Spleen (tissue), 13 donors: Measurements from ENCODE around the gene BATF. TPM values are rescaled to one million over a fixed set of nuclear protein-coding genes. Genes with fewer than 3 reads are reported as not detected.
"Not testable (repeated sequence)": the region's sequence is repeated elsewhere in the genome, so short reads cannot be mapped to it uniquely, and the experiment has no call there.

Experiments used
- DNase-seq: peaks from one replicate; pipeline ENCODE4 v3.0.0-alpha.2; 2020
- H3K27ac ChIP-seq, 8 donors: fragments of 200-600 bp; sonication (generic) in 7 of 8; 1 replicate in 4 of 8; 2 replicates in 4 of 8; pipeline versions ENCODE4 v1.5.0 to v1.8.0; 2016 to 2021; ENCODE audit warnings: inconsistent platforms in 4 of 8, mild to moderate bottlenecking in 4 of 8, moderate library complexity in 1 of 8
- H3K27me3 ChIP-seq, 7 donors: fragments of 200-600 bp; sonication (generic) in 6 of 7; replicated peaks in 1 of 7; 1 replicate in 4 of 7; 2 replicates in 3 of 7; pipeline versions ENCODE4 v1.5.0 to v1.8.0; 2016 to 2021; ENCODE audit warnings: inconsistent platforms in 3 of 7, mild to moderate bottlenecking in 1 of 7
- H3K36me3 ChIP-seq, 6 donors: fragments of 200-600 bp; sonication (generic) in 5 of 6; 1 replicate in 4 of 6; 2 replicates in 2 of 6; pipeline versions ENCODE4 v1.5.0 to v1.8.0; 2016 to 2021; ENCODE audit warnings: inconsistent platforms in 2 of 6
- H3K4me1 ChIP-seq, 6 donors: fragments of 200-600 bp; sonication (generic) in 5 of 6; 1 replicate in 3 of 6; 2 replicates in 3 of 6; pipeline versions ENCODE4 v1.5.0 to v1.8.0; 2016 to 2021; ENCODE audit warnings: inconsistent platforms in 3 of 6
- H3K4me3 ChIP-seq, 8 donors: fragments of 200-600 bp; sonication (generic) in 7 of 8; 1 replicate in 4 of 8; 2 replicates in 4 of 8; pipeline versions ENCODE4 v1.5.0 to v1.8.0; 2016 to 2021; ENCODE audit warnings: inconsistent platforms in 4 of 8, mild to moderate bottlenecking in 4 of 8, moderate library complexity in 2 of 8
- H3K9me3 ChIP-seq, 8 donors: fragments of 200-600 bp; sonication (generic) in 7 of 8; 1 replicate in 4 of 8; 2 replicates in 4 of 8; pipeline versions ENCODE4 v1.5.0 to v1.8.0; 2016 to 2021; ENCODE audit warnings: inconsistent platforms in 4 of 8
- POLR2A ChIP-seq, 3 donors: fragments of 450-650 bp; IDR thresholded peaks; one replicate each; pipeline ENCODE4 v1.5.1; 2017; ENCODE audit warnings: antibody characterized with exemption in 3 of 3, mild to moderate bottlenecking in 1 of 3
- POLR2AphosphoS5 ChIP-seq, 3 donors: sonication (generic); formaldehyde crosslinking; IDR thresholded peaks; one replicate each; pipeline ENCODE4 v1.5.1; 2017; ENCODE audit warnings: antibody characterized with exemption in 3 of 3
- WGBS, 5 donors: extraction: QIAGEN DNeasy Blood & Tissue Kit in 3 of 5; methylation state at CpG; one replicate each; pipeline versions ENCODE4 v1.1.5 to v1.1.7; 2013 to 2018; 5-methylcytosine and 5-hydroxymethylcytosine counted together
- intact Hi-C: fragments of 100-400 bp; cut with DNase I; formaldehyde crosslinking; loops from one replicate; pipeline ENCODE4 v1.15.0; 2023; ENCODE audit warnings: low total_unique reads
- long read RNA-seq, 2 donors: transcript quantifications; one replicate each; lab custom pipeline, GENCODE V29; 2026
- polyA plus RNA-seq, 3 donors: library from polyadenylated mRNA; stranded (reverse); fragments of 200-250 nt; gene quantifications; one replicate each; pipeline ENCODE4 v1.2.1, GENCODE V29; 2013
- total RNA-seq, 7 donors: library from RNA; depleted of rRNA in 3 of 7; stranded (reverse); fragments of >200 nt in 3 of 7; fragmentation: NEBNext Ultra II Directional in 4 of 7; extraction: Animal tissue kit (Norgen Biotek cat#: 25700) in 4 of 7; gene quantifications; one replicate each; pipeline versions ENCODE4 v1.1.0 to v1.2.1, GENCODE V29; 2016 to 2021
- TF ChIP-seq, protein P1 (sequence below), 11 experiments: fragments of 200-600 bp in 7 of 11; fragments of 450-650 bp in 4 of 11; sonication (generic) in 4 of 11; IDR thresholded peaks in 8 of 11; conservative IDR thresholded peaks in 3 of 11; 1 replicate in 7 of 11; 2 replicates in 4 of 11; pipeline versions ENCODE4 v1.4.0 to v1.8.0; 2016 to 2021; ENCODE audit warnings: antibody characterized with exemption in 11 of 11, inconsistent platforms in 4 of 11, mild to moderate bottlenecking in 1 of 11
- donor health status: healthy with polysubstance abuse.
- donor health status: DM: no; HTN: no; CAD: no; lungs with moderate emphysema.
- donor health status: DM: no; HTN: no; CAD: no.
- donor health status: Bipolar disorder and iron deficiency.
- donor health status: healthy.
- donor health status: DM: no; HTN: no; CAD: no.
- donor health status: DM: yes; HTN: yes; CAD: no.

The BATF gene
- total RNA-seq, result 10 to 100 TPM; 14.4 to 67.9 (median 28.0) TPM
- 10 to 100 TPM; 39.5 to 49.2 (median 44.2) TPM for polyA plus RNA-seq
- long read RNA-seq, donor 1, partial matches to known transcripts, result 0 of 3 reads
- long read RNA-seq, donor 1, other reads (novel, unspliced or antisense), result 0 of 3 reads
- long read RNA-seq, donor 2, partial matches to known transcripts, result 0 of 2 reads
- long read RNA-seq, donor 2, other reads (novel, unspliced or antisense), result 0 of 2 reads

DNA sequence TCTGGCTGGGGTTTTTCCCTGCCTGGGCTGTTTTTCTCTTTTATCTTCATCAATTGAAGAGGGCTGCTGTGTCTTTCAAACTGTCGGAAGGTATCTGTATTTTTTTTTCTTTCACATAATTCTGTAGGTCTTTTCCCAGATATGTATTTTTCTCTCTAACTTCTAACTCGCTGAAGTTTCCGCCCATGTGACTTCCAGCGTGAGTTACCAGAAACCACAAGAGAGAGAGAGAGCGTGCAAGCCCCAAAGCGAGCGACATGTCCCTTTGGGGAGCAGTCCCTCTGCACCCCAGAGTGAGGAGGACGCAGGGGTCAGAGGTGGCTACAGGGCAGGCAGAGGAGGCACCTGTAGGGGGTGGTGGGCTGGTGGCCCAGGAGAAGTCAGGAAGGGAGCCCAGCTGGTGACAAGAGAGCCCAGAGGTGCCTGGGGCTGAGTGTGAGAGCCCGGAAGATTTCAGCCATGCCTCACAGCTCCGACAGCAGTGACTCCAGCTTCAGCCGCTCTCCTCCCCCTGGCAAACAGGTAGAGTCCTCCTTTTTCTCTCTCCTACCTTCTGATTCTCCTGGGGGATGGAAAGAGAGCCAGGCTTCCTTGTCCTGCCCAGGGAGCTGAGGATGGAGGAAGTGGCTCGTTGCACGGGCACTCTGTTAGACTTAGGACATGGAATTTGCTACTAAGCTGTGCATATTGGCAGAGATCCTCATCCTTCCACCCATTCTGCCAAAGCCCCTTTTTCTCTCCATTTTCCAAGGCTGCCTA is at the start of gene BATF:
TSS of gene BATF (plus strand) at position 246 of the 759 bp plus-strand sequence. CDS start at position 460, 214 bp downstream.
- WGBS, 5 donors, result 14 to 33% (median 24%) methylated on average over 13 of the region's 13 CpGs
- DNase-seq, result peak; percentile 91
- Histone ChIP-seq H3K27me3 (no peaks in the 10 kb centered on the region), H3K4me3 (peak within 1 kb of the TSS; percentile 45 to 82 (median 56)), H3K4me1 (peaks cover 29 to 77% (median 60%) of the 10 kb centered on the region in 6 donors), H3K9me3 (no peaks in the 10 kb centered on the region), H3K27ac (peak within 1 kb of the TSS; percentile 71 to 93 (median 85)), H3K36me3 (peaks cover 0 to 24% (median 3%) of the 10 kb centered on the region in 6 donors)
- TF ChIP-seq POLR2AphosphoS5 (IDR thresholded peaks at IDR 0.05), result peak; percentile 82 to 87 (median 85)
- TF ChIP-seq, protein P1, sequence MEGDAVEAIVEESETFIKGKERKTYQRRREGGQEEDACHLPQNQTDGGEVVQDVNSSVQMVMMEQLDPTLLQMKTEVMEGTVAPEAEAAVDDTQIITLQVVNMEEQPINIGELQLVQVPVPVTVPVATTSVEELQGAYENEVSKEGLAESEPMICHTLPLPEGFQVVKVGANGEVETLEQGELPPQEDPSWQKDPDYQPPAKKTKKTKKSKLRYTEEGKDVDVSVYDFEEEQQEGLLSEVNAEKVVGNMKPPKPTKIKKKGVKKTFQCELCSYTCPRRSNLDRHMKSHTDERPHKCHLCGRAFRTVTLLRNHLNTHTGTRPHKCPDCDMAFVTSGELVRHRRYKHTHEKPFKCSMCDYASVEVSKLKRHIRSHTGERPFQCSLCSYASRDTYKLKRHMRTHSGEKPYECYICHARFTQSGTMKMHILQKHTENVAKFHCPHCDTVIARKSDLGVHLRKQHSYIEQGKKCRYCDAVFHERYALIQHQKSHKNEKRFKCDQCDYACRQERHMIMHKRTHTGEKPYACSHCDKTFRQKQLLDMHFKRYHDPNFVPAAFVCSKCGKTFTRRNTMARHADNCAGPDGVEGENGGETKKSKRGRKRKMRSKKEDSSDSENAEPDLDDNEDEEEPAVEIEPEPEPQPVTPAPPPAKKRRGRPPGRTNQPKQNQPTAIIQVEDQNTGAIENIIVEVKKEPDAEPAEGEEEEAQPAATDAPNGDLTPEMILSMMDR (IDR thresholded peaks at IDR 0.05 in 8 of 11, conservative IDR thresholded peaks at IDR 0.05 in 3 of 11), result no peak
- intact Hi-C loops, result no loop called here

DNA sequence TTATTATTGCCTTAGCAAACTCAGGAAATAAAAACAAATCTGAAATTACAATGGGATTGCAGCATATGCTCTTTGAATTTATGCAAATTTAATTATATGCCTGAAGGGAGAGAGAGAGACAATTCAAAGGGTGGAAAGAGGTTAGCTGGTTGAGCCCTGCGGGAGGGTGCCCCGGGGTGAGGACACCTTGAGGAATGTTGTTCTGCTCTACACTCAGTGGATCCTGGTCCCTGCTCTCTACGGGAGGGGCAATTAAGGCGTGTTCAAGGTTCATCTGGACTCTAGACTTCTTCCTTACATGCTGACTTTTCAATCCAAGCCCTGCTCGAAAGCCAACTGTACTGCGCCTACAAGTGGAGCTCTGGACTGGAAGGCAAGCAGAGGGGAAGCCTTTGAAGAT is 48.1 kb upstream of the BATF start:
- Histone ChIP-seq H3K4me1 (peaks cover 0 to 40% (median 18%) of the 10 kb centered on the region in 6 donors), H3K36me3 (peaks cover 0 to 92% (median 43%) of the 10 kb centered on the region in 6 donors)
- H3K27ac ChIP-seq, H3K4me3 ChIP-seq, H3K27me3 ChIP-seq, DNase-seq, intact Hi-C loops, H3K9me3 ChIP-seq: not testable (repeated sequence)
- 82 to 93% (median 85%) methylated on average over 6 of the region's 6 CpGs for WGBS, 5 donors

DNA sequence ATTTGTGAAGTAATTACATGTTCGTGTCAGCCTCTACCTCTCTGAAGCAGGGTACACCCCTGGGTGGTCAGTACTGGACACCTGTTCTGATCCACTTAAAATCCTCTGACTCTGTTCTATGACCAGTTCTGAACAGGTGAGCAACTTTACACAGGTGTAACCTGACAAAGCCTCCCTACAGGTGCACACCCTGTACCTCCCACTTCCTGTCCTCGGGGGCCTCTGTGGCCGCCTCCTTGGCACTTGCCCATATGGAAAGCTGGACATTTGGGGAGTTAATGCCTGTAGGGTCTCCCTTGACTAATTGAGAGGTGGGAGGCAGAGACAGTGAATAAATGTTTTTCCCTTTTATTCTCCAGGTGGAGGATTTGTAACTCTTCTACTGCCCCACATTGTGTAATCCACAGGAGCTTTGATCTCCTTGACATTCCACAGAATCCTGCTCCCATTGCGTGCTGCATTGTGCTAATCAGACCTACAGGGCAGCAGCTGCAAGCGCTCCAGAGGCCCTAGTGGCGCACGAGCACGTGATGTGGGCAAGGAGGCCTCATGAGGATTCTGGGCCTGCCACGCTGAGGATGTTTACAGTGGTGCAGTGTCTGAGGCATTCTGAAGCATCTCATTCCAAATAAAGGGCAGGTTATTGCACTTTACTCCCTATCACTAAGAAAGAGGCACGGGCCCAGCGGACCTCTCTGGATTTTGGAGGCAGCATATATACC is 45.8 kb upstream of the BATF start:
- 73 to 82% (median 78%) methylated on average over 11 of the region's 11 CpGs for WGBS, 5 donors
- intact Hi-C loops, result no loop called here
- no peak for DNase-seq
- H3K27me3 ChIP-seq, result no peaks in the 10 kb centered on the region
- H3K27ac ChIP-seq, result peak overlapping the region in 1 of 8 donors; percentile 5
- H3K9me3 ChIP-seq, result no peaks in the 10 kb centered on the region
- peaks cover 0 to 69% (median 26%) of the 10 kb centered on the region in 6 donors for H3K36me3 ChIP-seq
- H3K4me1 ChIP-seq, result peaks cover 0 to 28% (median 10%) of the 10 kb centered on the region in 6 donors
- no peak overlapping the region for H3K4me3 ChIP-seq
- TF ChIP-seq, protein P1 (IDR thresholded peaks at IDR 0.05 in 8 of 11, conservative IDR thresholded peaks at IDR 0.05 in 3 of 11), result peak in 1 of 11 experiments; percentile 9
- peak in 2 of 3 donors; percentile 44 for TF ChIP-seq POLR2AphosphoS5 (IDR thresholded peaks at IDR 0.05)
- TF ChIP-seq POLR2A (IDR thresholded peaks at IDR 0.05), result no peak

DNA sequence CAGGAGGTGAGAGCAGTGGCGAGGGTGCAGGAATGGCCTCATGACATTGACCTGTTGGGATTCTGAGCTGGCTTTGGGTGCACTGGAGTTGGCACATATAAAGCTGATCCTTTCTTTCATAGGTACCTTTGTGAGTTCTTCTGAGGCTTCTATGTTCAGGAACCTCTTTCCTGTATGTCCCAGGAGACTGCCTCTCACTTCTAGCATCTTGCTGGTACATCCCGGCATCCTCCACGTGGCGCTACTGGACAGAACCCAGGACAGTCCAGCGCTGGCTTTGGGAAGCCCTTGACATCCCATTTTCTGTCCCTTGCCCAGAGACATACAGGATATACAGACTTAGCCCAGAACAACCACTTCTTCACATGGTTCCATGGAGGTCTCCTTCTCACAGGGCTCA is 44.4 kb upstream of the BATF start:
- Histone ChIP-seq H3K27me3 (no peaks in the 10 kb centered on the region), H3K9me3 (no peaks in the 10 kb centered on the region), H3K27ac (no peak overlapping the region), H3K4me1 (peaks cover 0 to 20% (median 10%) of the 10 kb centered on the region in 6 donors), H3K4me3 (no peak overlapping the region), H3K36me3 (peaks cover 0 to 54% (median 14%) of the 10 kb centered on the region in 6 donors)
- WGBS, 5 donors, result 80 to 100% (median 88%) methylated on average over 5 of the region's 5 CpGs
- intact Hi-C loops, result no loop called here
- DNase-seq, result no peak
- TF ChIP-seq, protein P1 (IDR thresholded peaks at IDR 0.05 in 8 of 11, conservative IDR thresholded peaks at IDR 0.05 in 3 of 11), result no peak
- no peak for TF ChIP-seq POLR2AphosphoS5 (IDR thresholded peaks at IDR 0.05)
